Measurements from ENCODE around the gene NT5DC1. TPM values are rescaled to one million over a fixed set of nuclear protein-coding genes. Genes with fewer than 3 reads are reported as not detected.
A peak's percentile ranks its signal among the peaks of the same experiment; 100 is the strongest.

Gene NT5DC1
- polyA plus RNA-seq, 1 donor from 2014 or later = 1.3 TPM

- no peaks in the 10 kb centered on the region for H3K36me3 ChIP-seq (ENCODE audit: insufficient read depth, low read length)
- H3K9ac ChIP-seq (ENCODE audit: low read length) = no peak overlapping the region
- peaks cover under 1% of the 10 kb centered on the region for H4K20me1 ChIP-seq (ENCODE audit: insufficient read depth)
- TF ChIP-seq POLR2AphosphoS5 (IDR thresholded peaks at IDR 0.05) (no peak), RAD21 (conservative IDR thresholded peaks at IDR 0.05) (no peak), EP300 (conservative IDR thresholded peaks at IDR 0.05; ENCODE audit: poor library complexity, severe bottlenecking) (no peak), TAF1 (IDR thresholded peaks at IDR 0.05; ENCODE audit: low read depth) (no peak), SMC3 (conservative IDR thresholded peaks at IDR 0.05; ENCODE audit: poor library complexity) (no peak)
- no peak overlapping the region for H3K4me3 ChIP-seq (ENCODE audit: low read length)
- no peaks in the 10 kb centered on the region for H3F3A ChIP-seq (ENCODE audit: insufficient read depth, low read length, poor library complexity, severe bottlenecking)
- H3K27me3 ChIP-seq (ENCODE audit: insufficient read depth, low read depth, low read length) = no peaks in the 10 kb centered on the region
- H3K27ac ChIP-seq (ENCODE audit: low read length) = no peak overlapping the region
- H3K9me3 ChIP-seq (ENCODE audit: low read length) = no peaks in the 10 kb centered on the region
- H3K4me2 ChIP-seq (ENCODE audit: low read length) = no peak overlapping the region
- H2AFZ ChIP-seq (ENCODE audit: low read depth, low read length) = no peak overlapping the region
- no peaks in the 10 kb centered on the region for H3K9me2 ChIP-seq (ENCODE audit: insufficient read depth, low read length)
- peaks cover 13% of the 10 kb centered on the region for H3K79me2 ChIP-seq (replicated peaks; ENCODE audit: insufficient read depth, low read length)
These were observed 170.6 kb downstream of the NT5DC1 start for GRCh38 chr6:116271149-116271708.

DNA sequence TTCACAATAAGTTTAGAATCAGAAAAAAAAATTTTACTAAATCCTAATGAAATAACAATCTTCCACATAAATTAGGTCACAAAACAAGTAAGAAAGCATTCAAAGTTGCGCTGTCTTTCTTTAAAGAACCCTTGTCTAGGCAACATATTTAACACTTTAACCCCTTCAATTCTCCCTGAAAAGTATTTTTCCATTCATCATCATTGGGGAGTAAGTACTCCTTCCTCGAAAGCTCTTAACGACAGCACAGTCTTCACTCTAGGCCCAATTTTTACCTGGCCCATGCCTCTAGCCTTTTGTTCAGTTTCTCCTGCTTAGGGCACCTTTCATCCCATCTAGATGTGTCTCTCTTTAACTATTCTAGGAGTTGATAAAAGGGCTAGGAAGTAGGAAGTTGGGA is 176.5 kb downstream of the NT5DC1 start:
- peak overlapping the region; percentile 92 for H3K4me3 ChIP-seq (ENCODE audit: low read length)
- no peaks in the 10 kb centered on the region for H3K27me3 ChIP-seq (ENCODE audit: insufficient read depth, low read depth, low read length)
- H3F3A ChIP-seq (ENCODE audit: insufficient read depth, low read length, poor library complexity, severe bottlenecking) = peaks cover 5% of the 10 kb centered on the region
- peaks cover 23% of the 10 kb centered on the region for H4K20me1 ChIP-seq (ENCODE audit: insufficient read depth)
- peaks cover 40% of the 10 kb centered on the region for H3K79me2 ChIP-seq (replicated peaks; ENCODE audit: insufficient read depth, low read length)
- H3K9me3 ChIP-seq (ENCODE audit: low read length) = no peaks in the 10 kb centered on the region
- TF ChIP-seq MXI1 (conservative IDR thresholded peaks at IDR 0.05; ENCODE audit: poor library complexity, severe bottlenecking) (no peak), REST (IDR thresholded peaks at IDR 0.05; ENCODE audit: borderline replicate concordance) (no peak), RAD21 (conservative IDR thresholded peaks at IDR 0.05) (no peak), EZH2 (IDR thresholded peaks at IDR 0.05; ENCODE audit: borderline replicate concordance, insufficient read depth, low read length, poor library complexity, severe bottlenecking) (no peak), TAF1 (IDR thresholded peaks at IDR 0.05; ENCODE audit: low read depth) (no peak)
- TF ChIP-seq, protein P1, sequence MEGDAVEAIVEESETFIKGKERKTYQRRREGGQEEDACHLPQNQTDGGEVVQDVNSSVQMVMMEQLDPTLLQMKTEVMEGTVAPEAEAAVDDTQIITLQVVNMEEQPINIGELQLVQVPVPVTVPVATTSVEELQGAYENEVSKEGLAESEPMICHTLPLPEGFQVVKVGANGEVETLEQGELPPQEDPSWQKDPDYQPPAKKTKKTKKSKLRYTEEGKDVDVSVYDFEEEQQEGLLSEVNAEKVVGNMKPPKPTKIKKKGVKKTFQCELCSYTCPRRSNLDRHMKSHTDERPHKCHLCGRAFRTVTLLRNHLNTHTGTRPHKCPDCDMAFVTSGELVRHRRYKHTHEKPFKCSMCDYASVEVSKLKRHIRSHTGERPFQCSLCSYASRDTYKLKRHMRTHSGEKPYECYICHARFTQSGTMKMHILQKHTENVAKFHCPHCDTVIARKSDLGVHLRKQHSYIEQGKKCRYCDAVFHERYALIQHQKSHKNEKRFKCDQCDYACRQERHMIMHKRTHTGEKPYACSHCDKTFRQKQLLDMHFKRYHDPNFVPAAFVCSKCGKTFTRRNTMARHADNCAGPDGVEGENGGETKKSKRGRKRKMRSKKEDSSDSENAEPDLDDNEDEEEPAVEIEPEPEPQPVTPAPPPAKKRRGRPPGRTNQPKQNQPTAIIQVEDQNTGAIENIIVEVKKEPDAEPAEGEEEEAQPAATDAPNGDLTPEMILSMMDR (IDR thresholded peaks at IDR 0.05; ENCODE audit: poor library complexity, severe bottlenecking) = no peak
- no peak overlapping the region for H3K27ac ChIP-seq (ENCODE audit: low read length)
- peak overlapping the region; percentile 99 for H3K4me2 ChIP-seq (ENCODE audit: low read length)
- peak overlapping the region; percentile 34 for H3K9ac ChIP-seq (ENCODE audit: low read length)
- no peaks in the 10 kb centered on the region for H3K9me2 ChIP-seq (ENCODE audit: insufficient read depth, low read length)
- H3K36me3 ChIP-seq (ENCODE audit: insufficient read depth, low read length) = peaks cover 16% of the 10 kb centered on the region
- no peak overlapping the region for H2AFZ ChIP-seq (ENCODE audit: low read depth, low read length)
